GM12878 (cell line): ENCODE measurements around the gene MGST3. TPM values are rescaled to one million over a fixed set of nuclear protein-coding genes. Genes with fewer than 3 reads are reported as not detected.

Experiments used
- ATAC-seq: fragments of 200-7000 bp; cut with Tn5 transposase; 3 replicates; pipeline ENCODE4 v1.9.1; 2020; ENCODE audit warnings: mild to moderate bottlenecking, moderate library complexity
- BruUV-seq: library from RNA; stranded (reverse); fragments of 400-500 nt; replicated peaks from 2 replicates; lab custom pipeline; 2021; lab: Mats Ljungman, UMichigan
- CTCF ChIA-PET: fragments of 300-600 bp; sonication (Branson Sonifier 250); formaldehyde crosslinking; extraction: SDS; loops from one replicate; lab custom pipeline; 2021; ENCODE audit warnings: inconsistent platforms; lab: Yijun Ruan, JAX
- POLR2A ChIA-PET: fragments of 350-600 bp; formaldehyde crosslinking; extraction: SDS; loops from one replicate; lab custom pipeline; 2021; ENCODE audit warnings: inconsistent platforms; lab: Charles Lee
- RAD21 ChIA-PET: fragments of 300-600 bp; sonication (Branson Sonifier 250); formaldehyde crosslinking; loops from one replicate; lab custom pipeline; 2023; ENCODE audit warnings: antibody characterized with exemption; ENCODE audit not compliant: unreplicated experiment; lab: Charles Lee
- SMC1A ChIA-PET: fragments of 300-600 bp; sonication (Branson Sonifier 250); formaldehyde crosslinking; loops from one replicate; lab custom pipeline; 2023; ENCODE audit not compliant: unreplicated experiment, uncharacterized antibody; lab: Charles Lee
- DNase-seq: peaks from one replicate; pipeline ENCODE4 v3.0.0-alpha.2; 2011; ENCODE audit warnings: low read depth, low spot score
- FAIRE-seq: peaks from 3 replicates; lab custom pipeline; 2011; peaks lifted over from hg19 to GRCh38; lab: Jason Lieb, UNC
- H2AFZ ChIP-seq: 2 replicates; pipeline ENCODE4 v1.6.0; 2011; ENCODE audit warnings: low read depth, low read length, control low read depth; ENCODE audit not compliant: control insufficient read depth
- H3K27ac ChIP-seq: 2 replicates; pipeline ENCODE4 v1.5.1; 2011; ENCODE audit warnings: control low read depth; ENCODE audit not compliant: control insufficient read depth, insufficient read depth
- H3K27me3 ChIP-seq, 2 experiments: replicated peaks in 1 of 2; 2 replicates each; pipeline versions ENCODE4 v1.6.0 to v1.6.1; 2011; ENCODE audit warnings: low read length in 1 of 2; ENCODE audit not compliant: control insufficient read depth in 2 of 2, insufficient read depth in 2 of 2
- H3K36me3 ChIP-seq, 2 experiments: 2 replicates each; pipeline ENCODE4 v1.5.1; 2011; ENCODE audit warnings: low read length in 1 of 2; ENCODE audit not compliant: control insufficient read depth in 2 of 2, insufficient read depth in 2 of 2
- H3K4me1 ChIP-seq: 2 replicates; pipeline ENCODE4 v1.6.1; 2011; ENCODE audit warnings: mild to moderate bottlenecking, low read length, moderate library complexity, mixed read lengths; ENCODE audit not compliant: control insufficient read depth, insufficient read depth
- H3K4me2 ChIP-seq: 2 replicates; pipeline ENCODE4 v1.6.0; 2011; ENCODE audit warnings: control low read depth; ENCODE audit not compliant: control insufficient read depth, insufficient read depth
- H3K4me3 ChIP-seq: fragments of 200-600 bp; sonication (generic); 2 replicates; pipeline ENCODE4 v1.5.1; 2016
- H3K79me2 ChIP-seq: 2 replicates; pipeline ENCODE4 v1.6.0; 2011; ENCODE audit warnings: low read length; ENCODE audit not compliant: control insufficient read depth, insufficient read depth
- H3K9ac ChIP-seq: 2 replicates; pipeline ENCODE4 v1.8.0; 2011; ENCODE audit warnings: low read length, control low read depth, mixed read lengths; ENCODE audit not compliant: control insufficient read depth, insufficient read depth
- H3K9me3 ChIP-seq: replicated peaks from 3 replicates; pipeline ENCODE4 v1.5.1; 2011; ENCODE audit warnings: mild to moderate bottlenecking, low read length; ENCODE audit not compliant: control insufficient read depth, insufficient read depth
- H4K20me1 ChIP-seq: 2 replicates; pipeline ENCODE4 v1.6.0; 2011; ENCODE audit not compliant: control insufficient read depth, insufficient read depth
- EGR1 ChIP-seq, 2 experiments: IDR thresholded peaks; 1 replicate in 1 of 2; 2 replicates in 1 of 2; pipeline ENCODE4 v1.6.1; 2011 to 2012; ENCODE audit warnings: low read depth in 2 of 2, low read length in 2 of 2, borderline replicate concordance in 1 of 2, mild to moderate bottlenecking in 1 of 2, moderate library complexity in 1 of 2
- HCFC1 ChIP-seq: fragments of 150-350 bp; IDR thresholded peaks from 2 replicates; pipeline ENCODE4 v1.6.1; 2014; ENCODE audit warnings: low read length
- JUNB ChIP-seq: IDR thresholded peaks from 2 replicates; pipeline ENCODE4 v1.6.1; 2016; ENCODE audit warnings: antibody characterized with exemption, mild to moderate bottlenecking
- NFXL1 ChIP-seq: fragments of 450-650 bp; IDR thresholded peaks from 2 replicates; pipeline ENCODE4 v1.6.1; 2017; ENCODE audit warnings: antibody characterized with exemption, mild to moderate bottlenecking, borderline replicate concordance
- NR2C1 ChIP-seq: fragments of 450-650 bp; IDR thresholded peaks from 2 replicates; pipeline ENCODE4 v1.6.1; 2017; ENCODE audit warnings: antibody characterized with exemption, mild to moderate bottlenecking, moderate library complexity
- PAX5 ChIP-seq: IDR thresholded peaks from 2 replicates; pipeline ENCODE4 v1.6.1; 2011; ENCODE audit warnings: low read depth, low read length, borderline replicate concordance
- POLR2AphosphoS2 ChIP-seq: IDR thresholded peaks from 2 replicates; pipeline ENCODE4 v1.6.1; 2011; ENCODE audit warnings: low read depth, mild to moderate bottlenecking, low read length, improper control_type of control experiment, moderate library complexity
- RBBP5 ChIP-seq: fragments of 200-600 bp; sonication (generic); conservative IDR thresholded peaks from 2 replicates; pipeline ENCODE4 v1.6.1; 2016
- SMARCA5 ChIP-seq: fragments of 450-650 bp; IDR thresholded peaks from 2 replicates; pipeline ENCODE4 v1.6.1; 2017; ENCODE audit warnings: mild to moderate bottlenecking
- YY1 ChIP-seq: IDR thresholded peaks from 2 replicates; pipeline ENCODE4 v1.6.1; 2011; ENCODE audit warnings: low read depth, mild to moderate bottlenecking, low read length
- in situ Hi-C: fragments of 300-500 bp; cut with MboI; formaldehyde crosslinking; loops from 9 replicates; pipeline ENCODE4 v1.14.3; 2018; ENCODE audit warnings: mixed read lengths
- intact Hi-C: fragments of 100-400 bp; cut with micrococcal nuclease; formaldehyde crosslinking; loops from one replicate; pipeline ENCODE4 v1.14.2; 2022; ENCODE audit not compliant: unreplicated experiment
- polyA plus RNA-seq, 11 experiments: library from polyadenylated mRNA; depleted of rRNA in 4 of 11; unstranded in 6 of 11; stranded (reverse) in 5 of 11; fragments of >200 nt; fragmentation: Nextera tagmentation in 4 of 11; fragmentation: Illumina TruSeq in 1 of 11; extraction: Ambion mirVana in 4 of 11; extraction: Trizol in 1 of 11; gene quantifications; 1 replicate in 1 of 11; 2 replicates in 10 of 11; pipeline versions ENCODE4 v1.2.1 to v1.2.3, GENCODE V29; 2011 to 2016; ENCODE audit warnings: inconsistent platforms in 2 of 11, missing spikeins in 2 of 11, low read depth in 1 of 11
- total RNA-seq, 4 experiments: library from RNA; depleted of rRNA in 3 of 4; stranded (reverse); fragments of >200 nt in 3 of 4; fragmentation: Illumina TruSeq in 1 of 4; extraction: Trizol in 1 of 4; gene quantifications; 2 replicates each; pipeline versions ENCODE4 v1.2.1 to v1.2.3, GENCODE V29; 2013 to 2021
- TF ChIP-seq, protein P1 (sequence below): fragments of 450-650 bp; IDR thresholded peaks from 2 replicates; pipeline ENCODE4 v1.6.1; 2018; ENCODE audit warnings: borderline replicate concordance, mild to moderate bottlenecking; ENCODE audit not compliant: partially characterized antibody

The MGST3 gene
- total and polyA plus RNA-seq, 10 of the 15 experiments (the other 5 are each of a cell fraction or from before 2014, with no cell fraction given), result 37.3 to 145 (median 68.8) TPM

- in situ Hi-C loops, result no loop called here
- ATAC-seq (no peak), DNase-seq (no peak), FAIRE-seq (no peak)
- 0 out of 4 replicates have a peak, but pooled peaks cover 0 to 4% of the 10 kb centered on the region in 2 experiments for H3K36me3 ChIP-seq
- no peaks in the 10 kb centered on the region for H3K27me3 ChIP-seq
- CTCF ChIA-PET, result interaction anchor here (0.6 to 1.3 kb wide), 2 partner anchors 20 to 1241 kb away, joined by 3 to 4 read pairs; no protein-coding TSS in a partner anchor
- no peak overlapping the region for H2AFZ ChIP-seq
- no peak overlapping the region for H3K4me3 ChIP-seq
- peaks cover 9% of the 10 kb centered on the region for H3K4me1 ChIP-seq
- no TSS peak for BruUV-seq
- no peaks in the 10 kb centered on the region for H4K20me1 ChIP-seq
- no peak overlapping the region for H3K4me2 ChIP-seq
- intact Hi-C loops, result no loop called here
- no peaks in the 10 kb centered on the region for H3K9me3 ChIP-seq
- H3K27ac ChIP-seq, result no peak overlapping the region
- RAD21 ChIA-PET, result no interaction called here
- H3K9ac ChIP-seq, result no peak overlapping the region
- H3K79me2 ChIP-seq, result no peaks in the 10 kb centered on the region
- POLR2A ChIA-PET, result no interaction called here
- SMC1A ChIA-PET, result interaction anchor here (1.1 to 1.7 kb wide), 5 partner anchors 10 to 46 kb away, joined by 3 to 7 read pairs (median 5); no protein-coding TSS in a partner anchor
- TF ChIP-seq RBBP5, result no peak
- TF ChIP-seq PAX5, result no peak
- TF ChIP-seq, protein P1, sequence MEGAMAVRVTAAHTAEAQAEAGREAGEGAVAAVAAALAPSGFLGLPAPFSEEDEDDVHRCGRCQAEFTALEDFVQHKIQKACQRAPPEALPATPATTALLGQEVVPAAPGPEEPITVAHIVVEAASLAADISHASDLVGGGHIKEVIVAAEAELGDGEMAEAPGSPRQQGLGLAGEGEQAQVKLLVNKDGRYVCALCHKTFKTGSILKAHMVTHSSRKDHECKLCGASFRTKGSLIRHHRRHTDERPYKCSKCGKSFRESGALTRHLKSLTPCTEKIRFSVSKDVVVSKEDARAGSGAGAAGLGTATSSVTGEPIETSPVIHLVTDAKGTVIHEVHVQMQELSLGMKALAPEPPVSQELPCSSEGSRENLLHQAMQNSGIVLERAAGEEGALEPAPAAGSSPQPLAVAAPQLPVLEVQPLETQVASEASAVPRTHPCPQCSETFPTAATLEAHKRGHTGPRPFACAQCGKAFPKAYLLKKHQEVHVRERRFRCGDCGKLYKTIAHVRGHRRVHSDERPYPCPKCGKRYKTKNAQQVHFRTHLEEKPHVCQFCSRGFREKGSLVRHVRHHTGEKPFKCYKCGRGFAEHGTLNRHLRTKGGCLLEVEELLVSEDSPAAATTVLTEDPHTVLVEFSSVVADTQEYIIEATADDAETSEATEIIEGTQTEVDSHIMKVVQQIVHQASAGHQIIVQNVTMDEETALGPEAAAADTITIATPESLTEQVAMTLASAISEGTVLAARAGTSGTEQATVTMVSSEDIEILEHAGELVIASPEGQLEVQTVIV, result no peak
- no peak for TF ChIP-seq NR2C1
- no peak for TF ChIP-seq JUNB
- TF ChIP-seq HCFC1, result no peak
- no peak for TF ChIP-seq SMARCA5
- no peak for TF ChIP-seq NFXL1
- TF ChIP-seq YY1, result no peak
- TF ChIP-seq EGR1 (IDR thresholded peaks at IDR 0.05; ENCODE audit: borderline replicate concordance in 1 of 2, low read depth in 2 of 2, low read length in 2 of 2), result no peak
- TF ChIP-seq POLR2AphosphoS2, result no peak
These were observed 16.5 kb downstream of the MGST3 start for GRCh38 chr1:165647517-165647916.
